Activated gamma-delta T cell (primary cell): ENCODE data around the gene GSPT1.
A peak's percentile ranks its signal among the peaks of the same experiment; 100 is the strongest.
"Not testable (repeated sequence)": the region's sequence is repeated elsewhere in the genome, so short reads cannot be mapped to it uniquely, and the experiment has no call there.

Source experiments
- DNase-seq: peaks from one replicate; lab custom pipeline; 2025; lab: John Stamatoyannopoulos, UW
- total RNA-seq, 2 donors: gene quantifications; one replicate each; lab custom pipeline; 2026; lab: John Stamatoyannopoulos, UW

Gene GSPT1
- total RNA-seq, result 137 to 148 reads per million in 2 donors

GRCh38 chr16:11915644-11916523 lies at the start of gene GSPT1:
Gene GSPT1, minus strand, starts transcription at chr16:11915956. Its CDS starts 236 bp downstream, at chr16:11915720.
- peak; percentile 98 for DNase-seq

- DNase-seq, result no peak
Observed at GRCh38 chr16:11964761-11965551, 49.2 kb upstream of the GSPT1 start, which contains the start of gene TNFRSF17. Gene TNFRSF17, plus strand, starts transcription at chr16:11965210. Its CDS starts 115 bp downstream, at chr16:11965325.

- DNase-seq, result no peak
Observed at GRCh38 chr16:11963706-11964105, 48.0 kb upstream of the GSPT1 start.

- DNase-seq, result not testable (repeated sequence)
Observed at GRCh38 chr16:11962978-11963377, 47.2 kb upstream of the GSPT1 start.

GRCh38 chr16:11962457-11962856 lies 46.7 kb upstream of the GSPT1 start:
- DNase-seq, result not testable (repeated sequence)

GRCh38 chr16:11957591-11958395 lies 42.0 kb upstream of the GSPT1 start:
- DNase-seq, result no peak

- no peak for DNase-seq
Observed at GRCh38 chr16:11956558-11956957, 40.8 kb upstream of the GSPT1 start.

- DNase-seq, result no peak
Observed at GRCh38 chr16:11955713-11956123, 40.0 kb upstream of the GSPT1 start.

- DNase-seq, result not testable (repeated sequence)
Observed at GRCh38 chr16:11953576-11953975, 37.8 kb upstream of the GSPT1 start.

- no peak for DNase-seq
Observed at GRCh38 chr16:11950388-11950787, 34.6 kb upstream of the GSPT1 start.

- no peak for DNase-seq
Observed at GRCh38 chr16:11949527-11949926, 33.8 kb upstream of the GSPT1 start.

- DNase-seq, result no peak
Observed at GRCh38 chr16:11948819-11949218, 33.1 kb upstream of the GSPT1 start.

GRCh38 chr16:11946433-11946832 lies 30.7 kb upstream of the GSPT1 start:
- no peak for DNase-seq

- not testable (repeated sequence) for DNase-seq
Observed at GRCh38 chr16:11941945-11942344, 26.2 kb upstream of the GSPT1 start, which contains the start of gene NPIPB2. Gene NPIPB2, minus strand, starts transcription at chr16:11942045. Its CDS starts 0 bp downstream, at chr16:11942045.

GRCh38 chr16:11927350-11927749 lies 11.6 kb upstream of the GSPT1 start:
- DNase-seq, result not testable (repeated sequence)

GRCh38 chr16:11924046-11924445 lies 8.3 kb upstream of the GSPT1 start:
- not testable (repeated sequence) for DNase-seq

GRCh38 chr16:11916524-11917285 lies 949 bp upstream of the GSPT1 start:
- DNase-seq, result no peak

- peak; percentile 39 for DNase-seq
Observed at GRCh38 chr16:11915114-11915643, 577 bp downstream of the GSPT1 start.

- no peak for DNase-seq
Observed at GRCh38 chr16:11914210-11915113, 1.3 kb downstream of the GSPT1 start.
